NT2/D1 (cell line): Measurements from ENCODE around the gene HAUS2.
"Not testable (repeated sequence)": the region's sequence is repeated elsewhere in the genome, so short reads cannot be mapped to it uniquely, and the experiment has no call there.

Experiments used
- SUZ12 ChIP-seq: IDR thresholded peaks from 2 replicates; pipeline ENCODE4 v1.6.1; 2011; ENCODE audit not compliant: insufficient read length, insufficient read depth; ENCODE audit errors: extremely low read depth
- YY1 ChIP-seq: IDR thresholded peaks from 2 replicates; pipeline ENCODE4 v1.6.1; 2011; ENCODE audit not compliant: insufficient read length, insufficient read depth

DNA sequence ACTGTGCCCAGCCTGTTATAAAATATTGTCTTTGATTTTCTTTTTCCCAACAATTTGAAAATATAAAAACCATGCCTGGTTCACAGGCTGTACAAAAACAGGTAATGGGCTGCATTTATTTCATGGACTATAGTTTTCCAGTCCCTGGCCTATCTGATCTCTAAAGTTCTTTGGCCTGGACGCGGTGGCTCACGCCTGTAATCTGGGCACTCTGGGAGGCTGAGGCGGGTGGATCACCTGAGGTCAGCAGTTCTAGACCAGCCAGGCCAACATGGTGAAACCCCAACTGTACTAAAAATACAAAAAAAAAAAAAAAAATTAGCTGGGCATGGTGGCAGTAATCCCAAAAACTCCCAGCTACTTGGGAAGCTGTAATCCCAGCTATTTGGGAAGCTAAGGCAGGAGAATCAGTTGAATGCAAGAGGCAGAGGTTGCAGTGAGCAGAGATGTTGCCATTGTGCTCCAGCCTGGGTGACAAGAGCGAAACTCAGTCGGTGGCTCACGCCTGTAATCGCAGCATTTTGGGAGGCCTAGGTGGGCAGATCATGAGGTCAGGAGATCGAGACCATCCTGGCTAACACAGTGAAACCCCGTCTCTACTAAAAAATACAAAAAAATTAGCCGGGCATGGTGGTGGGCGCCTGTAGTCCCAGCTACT is 8.0 kb downstream of the HAUS2 start:
- not testable (repeated sequence) for TF ChIP-seq SUZ12, YY1
